ENCODE data around the gene TMEM163. TPM values are rescaled to one million over a fixed set of nuclear protein-coding genes. Genes with fewer than 3 reads are reported as not detected.

Gene TMEM163
- total RNA-seq, 6 experiments from 2014 or later = 0.06 to 0.20 (median 0.07) TPM; not detected in 3

DNA sequence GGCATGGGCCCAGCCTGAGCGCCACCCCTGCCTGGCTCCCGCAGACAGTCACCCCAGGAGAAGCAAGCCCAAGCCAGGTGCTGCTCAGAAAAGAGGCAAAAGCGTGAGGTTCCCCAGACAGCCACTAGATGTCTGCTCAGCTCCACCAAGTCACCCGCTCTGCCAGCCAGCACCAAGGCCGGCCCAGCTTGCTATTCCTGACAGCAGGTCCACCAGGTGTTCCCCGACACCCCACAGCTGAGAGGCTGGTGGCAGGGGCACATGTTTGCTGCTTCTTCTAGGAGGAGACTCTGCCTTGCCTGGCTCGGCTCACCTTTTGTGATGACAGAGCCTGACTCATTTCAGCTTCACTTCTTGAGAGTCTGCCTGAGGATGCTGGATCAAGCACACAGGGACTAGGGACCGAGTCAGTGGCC lies 258.2 kb downstream of the TMEM163 start:
- intact Hi-C loops (cut with DNase I) = no loop called here
- no peaks in the 10 kb centered on the region for H3K9me3 ChIP-seq
- DNase-seq = peak; percentile 71 to 76 (median 71)
- ATAC-seq = peak; percentile 75 to 86 (median 83)
- 27% methylated on average over 2 of the region's 8 CpGs for WGBS (ENCODE audit: insufficient coverage, low coverage, low lambda C conversion rate, missing lambda C conversion rate)
- peaks cover 0 to 13% (median 4%) of the 10 kb centered on the region in 4 donors for H3K4me1 ChIP-seq
- H3K36me3 ChIP-seq = no peaks in the 10 kb centered on the region
- H3K27ac ChIP-seq = no peak overlapping the region
- no peak overlapping the region for H3K4me3 ChIP-seq
- TF ChIP-seq, protein P1, sequence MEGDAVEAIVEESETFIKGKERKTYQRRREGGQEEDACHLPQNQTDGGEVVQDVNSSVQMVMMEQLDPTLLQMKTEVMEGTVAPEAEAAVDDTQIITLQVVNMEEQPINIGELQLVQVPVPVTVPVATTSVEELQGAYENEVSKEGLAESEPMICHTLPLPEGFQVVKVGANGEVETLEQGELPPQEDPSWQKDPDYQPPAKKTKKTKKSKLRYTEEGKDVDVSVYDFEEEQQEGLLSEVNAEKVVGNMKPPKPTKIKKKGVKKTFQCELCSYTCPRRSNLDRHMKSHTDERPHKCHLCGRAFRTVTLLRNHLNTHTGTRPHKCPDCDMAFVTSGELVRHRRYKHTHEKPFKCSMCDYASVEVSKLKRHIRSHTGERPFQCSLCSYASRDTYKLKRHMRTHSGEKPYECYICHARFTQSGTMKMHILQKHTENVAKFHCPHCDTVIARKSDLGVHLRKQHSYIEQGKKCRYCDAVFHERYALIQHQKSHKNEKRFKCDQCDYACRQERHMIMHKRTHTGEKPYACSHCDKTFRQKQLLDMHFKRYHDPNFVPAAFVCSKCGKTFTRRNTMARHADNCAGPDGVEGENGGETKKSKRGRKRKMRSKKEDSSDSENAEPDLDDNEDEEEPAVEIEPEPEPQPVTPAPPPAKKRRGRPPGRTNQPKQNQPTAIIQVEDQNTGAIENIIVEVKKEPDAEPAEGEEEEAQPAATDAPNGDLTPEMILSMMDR (IDR thresholded peaks at IDR 0.05) = peak; percentile 56 to 75 (median 69)
- no peak for TF ChIP-seq POLR2A (IDR thresholded peaks at IDR 0.05)
- H3K27me3 ChIP-seq = no peaks in the 10 kb centered on the region

DNA sequence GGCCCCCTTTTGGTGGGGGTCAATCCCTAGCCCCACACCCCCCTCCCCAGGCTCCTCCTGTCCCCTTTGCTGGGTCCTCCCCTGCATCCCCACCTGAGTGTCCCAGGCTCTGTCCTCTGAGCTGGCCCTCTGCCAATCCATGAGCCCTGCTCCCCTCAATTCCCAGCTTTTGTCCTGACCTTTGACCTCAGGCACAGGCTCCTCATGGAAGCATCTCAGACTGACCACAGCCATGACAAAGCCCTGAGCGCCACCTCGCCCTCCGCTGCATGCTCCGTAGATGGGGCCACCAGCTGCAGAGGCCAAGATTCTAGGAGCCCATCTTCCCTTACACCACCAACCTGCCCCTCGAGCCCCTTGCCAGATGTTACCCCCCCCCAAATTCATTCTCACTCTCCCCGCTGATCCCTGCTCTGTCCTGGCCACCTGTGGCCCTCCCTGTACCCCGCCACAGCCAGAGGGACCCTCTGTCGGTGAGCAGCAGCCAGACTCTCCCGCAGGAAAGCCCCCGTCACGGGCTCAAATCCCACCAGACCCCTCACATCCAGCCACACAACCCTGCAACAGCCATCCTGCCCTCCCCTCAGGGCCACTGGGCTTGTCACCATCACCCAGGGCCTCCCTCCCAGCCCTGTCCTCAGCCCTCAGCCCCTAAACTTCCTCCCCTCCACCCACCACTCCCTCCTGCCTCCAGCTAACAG lies 258.9 kb downstream of the TMEM163 start:
- no peak for DNase-seq
- WGBS (ENCODE audit: insufficient coverage, low coverage, low lambda C conversion rate, missing lambda C conversion rate) = 75% methylated on average over 7 of the region's 11 CpGs
- H3K4me1 ChIP-seq = peaks cover 0 to 13% (median 4%) of the 10 kb centered on the region in 4 donors
- no peak for TF ChIP-seq POLR2A (IDR thresholded peaks at IDR 0.05)
- TF ChIP-seq, protein P1 (IDR thresholded peaks at IDR 0.05) = no peak
- H3K27me3 ChIP-seq = no peaks in the 10 kb centered on the region
- no peak overlapping the region for H3K4me3 ChIP-seq
- intact Hi-C loops (cut with DNase I) = no loop called here
- H3K36me3 ChIP-seq = no peaks in the 10 kb centered on the region
- no peaks in the 10 kb centered on the region for H3K9me3 ChIP-seq
- ATAC-seq = no peak
- H3K27ac ChIP-seq = no peak overlapping the region

DNA sequence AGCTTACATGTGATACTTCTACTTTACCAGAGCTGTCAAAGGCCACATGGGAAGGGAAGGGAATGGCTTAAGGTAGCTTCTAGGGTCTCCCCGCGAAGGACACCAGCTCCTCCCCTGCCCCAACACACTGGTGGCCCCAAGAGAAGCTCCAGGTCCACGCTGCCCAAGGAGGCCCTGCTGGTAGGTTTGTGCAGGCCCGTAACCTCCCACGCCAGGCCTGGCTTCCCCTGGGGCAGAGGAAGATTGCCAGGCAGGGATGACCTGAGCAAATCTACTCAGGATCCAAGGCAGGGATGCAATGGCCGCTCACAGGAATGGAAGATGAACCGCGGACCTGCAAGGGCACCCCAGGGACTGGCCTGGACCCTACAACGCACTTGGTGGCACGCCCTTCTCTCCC lies 259.9 kb downstream of the TMEM163 start:
- no peak overlapping the region for H3K27ac ChIP-seq
- intact Hi-C loops (cut with DNase I) = no loop called here
- no peaks in the 10 kb centered on the region for H3K27me3 ChIP-seq
- H3K9me3 ChIP-seq = no peaks in the 10 kb centered on the region
- no CpG with 5 or more reads among the region's 10 CpGs for WGBS (ENCODE audit: insufficient coverage, low coverage, low lambda C conversion rate, missing lambda C conversion rate)
- no peak for DNase-seq
- H3K36me3 ChIP-seq = no peaks in the 10 kb centered on the region
- no peak for ATAC-seq
- TF ChIP-seq POLR2A (IDR thresholded peaks at IDR 0.05) = no peak
- TF ChIP-seq, protein P1 (IDR thresholded peaks at IDR 0.05) = no peak
- peaks cover 0 to 13% (median 4%) of the 10 kb centered on the region in 4 donors for H3K4me1 ChIP-seq
- no peak overlapping the region for H3K4me3 ChIP-seq

DNA sequence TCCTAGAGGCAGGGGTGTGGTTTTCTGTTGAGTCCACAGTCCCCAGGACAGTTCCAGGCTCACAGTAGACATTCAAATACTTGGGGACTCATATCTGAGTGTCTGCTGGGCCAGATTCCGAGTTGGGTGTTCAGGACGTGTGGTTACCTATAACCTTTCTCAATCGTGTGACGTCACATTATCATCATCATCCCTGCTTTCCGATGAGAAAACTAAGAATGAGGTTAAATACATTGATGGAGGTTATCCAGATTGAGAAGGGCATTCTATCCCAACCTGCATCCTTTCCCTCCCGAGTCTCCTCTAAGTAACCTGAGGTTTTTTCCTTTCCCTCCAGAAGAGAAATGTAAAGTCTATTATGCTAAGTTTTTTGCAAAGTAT lies 260.3 kb downstream of the TMEM163 start:
- TF ChIP-seq POLR2A (IDR thresholded peaks at IDR 0.05) = no peak
- TF ChIP-seq, protein P1 (IDR thresholded peaks at IDR 0.05) = no peak
- Histone ChIP-seq H3K36me3 (no peaks in the 10 kb centered on the region), H3K4me3 (no peak overlapping the region), H3K4me1 (peaks cover 0 to 13% (median 4%) of the 10 kb centered on the region in 4 donors), H3K27me3 (no peaks in the 10 kb centered on the region), H3K27ac (peak overlapping the region in 1 of 3 donors; percentile 82), H3K9me3 (no peaks in the 10 kb centered on the region)
- intact Hi-C loops (cut with DNase I) = no loop called here
- 96% methylated on average over 3 of the region's 6 CpGs for WGBS (ENCODE audit: insufficient coverage, low coverage, low lambda C conversion rate, missing lambda C conversion rate)
- ATAC-seq (no peak), DNase-seq (no peak)
